Measurements from ENCODE around the gene CLDN6. TPM values are rescaled to one million over a fixed set of nuclear protein-coding genes. Genes with fewer than 3 reads are reported as not detected.
A peak's percentile ranks its signal among the peaks of the same experiment; 100 is the strongest.

CLDN6 gene
- total and polyA plus RNA-seq, 2 of the 13 experiments (the other 11 are each of a cell fraction or from before 2014, with no cell fraction given), result 5.9 to 7.6 TPM

GRCh38 chr16:2980227-2981176 lies 37.5 kb downstream of the CLDN6 start, which contains the start of gene PKMYT1 (continued):
- TF ChIP-seq ARNTL (CRISPR knock-in tag; IDR thresholded peaks at IDR 0.05), result no peak
- TF ChIP-seq ZNF562 (CRISPR knock-in tag; IDR thresholded peaks at IDR 0.05; ENCODE audit: borderline replicate concordance), result no peak
- no peak for TF ChIP-seq ZNF576 (CRISPR knock-in tag; IDR thresholded peaks at IDR 0.05)
- 0 out of 2 replicates have a peak, but pooled peaks have one; percentile 18 for TF ChIP-seq CHCHD3 (CRISPR knock-in tag; IDR thresholded peaks at IDR 0.05)
- TF ChIP-seq GPBP1L1 (CRISPR knock-in tag; IDR thresholded peaks at IDR 0.05), result no peak
- no peak for TF ChIP-seq PCBP1 (IDR thresholded peaks at IDR 0.05; ENCODE audit: borderline replicate concordance, low read depth, low read length)
- peak; percentile 83 for TF ChIP-seq SIN3B (IDR thresholded peaks at IDR 0.05; ENCODE audit: low read length)
- no peak for TF ChIP-seq ZHX2 (IDR thresholded peaks at IDR 0.05; ENCODE audit: low read depth)
- TF ChIP-seq ZHX2 (CRISPR knock-in tag; IDR thresholded peaks at IDR 0.05; ENCODE audit: borderline replicate concordance), result no peak
- peak; percentile 21; the same call in 1 of the 2 replicates for TF ChIP-seq ZNF317 (CRISPR knock-in tag; IDR thresholded peaks at IDR 0.05)
- TF ChIP-seq ZNF768 (CRISPR knock-in tag; IDR thresholded peaks at IDR 0.05), result no peak; the same call in 1 of the 2 replicates
- TF ChIP-seq GFI1 (CRISPR knock-in tag; IDR thresholded peaks at IDR 0.05; ENCODE audit: borderline replicate concordance), result peak; percentile 79; the same call in 1 of the 2 replicates
- peak; percentile 56; the same call in 1 of the 2 replicates for TF ChIP-seq ZNF724P (CRISPR knock-in tag; IDR thresholded peaks at IDR 0.05; ENCODE audit: borderline replicate concordance)
- TF ChIP-seq HNF4G (IDR thresholded peaks at IDR 0.05; ENCODE audit: borderline replicate concordance, low read depth, low read length), result no peak
- TF ChIP-seq HNF4G (CRISPR knock-in tag; IDR thresholded peaks at IDR 0.05; ENCODE audit: borderline replicate concordance, low read depth), result 0 out of 2 replicates have a peak, but pooled peaks have one; percentile 10
- peak; percentile 83 for TF ChIP-seq GMEB2 (CRISPR knock-in tag; IDR thresholded peaks at IDR 0.05; ENCODE audit: low read depth)
- peak; percentile 96 for TF ChIP-seq ZFX (CRISPR knock-in tag; IDR thresholded peaks at IDR 0.05; ENCODE audit: low read depth)
